Activated CD8-positive, alpha-beta memory T cell treated with anti-CD3 and anti-CD28 coated beads for 4 hours (primary cell): ENCODE data around the gene GALNT7.
"Not testable (repeated sequence)": the region's sequence is repeated elsewhere in the genome, so short reads cannot be mapped to it uniquely, and the experiment has no call there.

ENCODE experiments used
- DNase-seq, 2 donors: peaks; one replicate each; pipeline ENCODE4 v3.0.0-alpha.2; 2020; ENCODE audit warnings: low read depth in 2 of 2

The GALNT7 gene

DNA sequence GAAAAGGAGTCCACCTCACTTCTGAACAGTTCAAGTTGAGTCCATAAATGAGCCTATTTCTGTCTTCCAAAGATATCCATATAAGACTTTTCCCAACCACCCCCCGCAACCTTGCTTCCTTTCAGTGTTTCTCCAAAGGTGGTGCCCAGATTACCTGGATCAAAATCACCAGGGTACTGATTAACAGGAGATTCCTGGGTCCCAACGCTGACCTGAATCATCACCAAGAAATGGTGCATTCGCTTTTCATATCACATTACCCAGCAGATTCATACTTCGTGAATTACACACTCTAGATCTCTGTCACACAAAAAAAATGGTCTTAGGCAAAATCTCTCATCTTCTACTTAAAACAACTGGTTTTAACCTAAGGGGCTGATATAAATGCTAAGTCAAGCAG, 2.1 kb upstream of the GALNT7 start:
- DNase-seq: no peak

GRCh38 chr4:173167758-173168395, 734 bp upstream of the GALNT7 start:
- no peak for DNase-seq

GRCh38 chr4:173169178-173169427, 492 bp downstream of the GALNT7 start:
- no peak for DNase-seq

DNA sequence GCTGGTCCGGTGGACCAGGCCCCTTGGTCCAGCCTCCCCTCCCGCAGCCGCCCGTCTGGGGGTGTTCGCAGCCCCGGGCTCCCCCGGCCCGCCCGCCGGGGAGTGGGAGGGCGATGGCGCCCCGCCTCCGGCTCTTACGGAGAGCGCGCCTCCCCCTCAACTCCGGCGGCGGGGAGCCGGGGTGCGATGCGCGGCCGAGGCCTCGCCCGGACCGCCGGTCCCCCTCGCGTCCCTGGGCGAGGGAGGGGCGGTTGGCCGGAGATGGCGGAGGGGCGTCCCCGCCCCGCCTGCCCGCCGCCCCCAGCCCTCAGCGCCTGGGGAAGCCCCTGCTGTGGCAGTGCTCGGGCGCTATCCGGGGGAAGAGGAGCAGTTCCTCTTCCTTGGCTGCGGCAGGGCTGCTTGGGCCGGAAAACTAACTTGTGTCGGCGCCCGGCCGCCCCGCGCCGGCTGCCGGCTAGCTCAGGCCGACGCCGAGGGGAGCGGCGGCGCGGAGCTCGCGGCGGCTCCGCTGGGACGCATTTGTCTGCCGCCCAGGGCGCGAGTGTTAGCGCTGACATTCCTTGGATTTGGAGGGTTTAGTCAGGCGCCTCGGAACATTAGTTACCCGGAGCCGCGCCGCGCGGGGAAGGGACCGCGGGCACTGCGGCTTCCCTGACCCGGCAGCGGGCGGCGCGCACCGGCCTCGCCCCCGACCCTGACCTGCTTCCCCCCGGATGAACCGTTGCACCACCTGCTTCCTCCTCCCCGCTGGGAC, 994 bp downstream of the GALNT7 start:
- DNase-seq: peak; percentile 23 to 32

GRCh38 chr4:173170182-173170778, 1.7 kb downstream of the GALNT7 start:
- DNase-seq: no peak

GRCh38 chr4:173171098-173171497, 2.5 kb downstream of the GALNT7 start:
- DNase-seq: no peak

GRCh38 chr4:173171987-173172386, 3.4 kb downstream of the GALNT7 start:
- DNase-seq: no peak

DNA sequence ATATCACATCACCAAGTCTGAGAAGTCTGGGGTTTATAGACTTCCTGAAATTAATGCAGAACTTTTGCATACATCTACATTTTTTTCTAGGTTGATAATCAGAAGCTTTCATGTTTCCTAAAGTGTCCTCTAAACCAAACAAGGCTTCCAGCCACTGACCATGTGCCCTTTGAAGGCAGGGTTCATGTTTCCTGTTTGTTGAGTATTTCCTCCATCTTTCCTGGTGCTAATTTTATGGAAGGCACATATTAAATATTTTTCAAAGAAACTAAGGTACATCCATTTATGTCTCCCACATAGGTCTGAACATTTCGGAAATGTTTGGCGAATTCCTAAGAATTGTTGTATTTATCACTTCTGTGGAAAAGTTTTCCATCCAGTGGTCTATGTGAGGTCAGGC, 5.6 kb downstream of the GALNT7 start:
- DNase-seq: no peak

- no peak for DNase-seq
Measured at GRCh38 chr4:173174594-173175012, 6.0 kb downstream of the GALNT7 start.

DNA sequence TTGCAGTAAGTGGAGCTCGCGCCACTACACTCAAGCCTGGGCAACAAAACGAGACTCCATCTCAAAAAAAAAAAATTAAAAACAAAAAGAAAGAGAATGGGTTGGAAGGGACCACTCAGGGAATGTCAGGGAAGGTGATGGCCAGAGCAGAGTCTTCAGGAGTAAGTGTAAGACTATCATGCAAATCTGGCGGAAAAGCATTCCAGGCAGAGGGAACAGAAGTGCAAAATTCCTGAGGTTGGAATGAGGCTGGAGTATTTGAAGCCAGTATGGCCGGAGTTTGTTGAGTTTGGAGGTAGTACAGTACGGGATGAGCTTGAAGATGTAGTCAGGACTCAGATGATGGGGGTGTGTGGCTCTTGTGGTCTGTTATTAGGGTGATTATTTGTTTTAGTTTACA, 7.4 kb downstream of the GALNT7 start:
- no peak for DNase-seq

DNA sequence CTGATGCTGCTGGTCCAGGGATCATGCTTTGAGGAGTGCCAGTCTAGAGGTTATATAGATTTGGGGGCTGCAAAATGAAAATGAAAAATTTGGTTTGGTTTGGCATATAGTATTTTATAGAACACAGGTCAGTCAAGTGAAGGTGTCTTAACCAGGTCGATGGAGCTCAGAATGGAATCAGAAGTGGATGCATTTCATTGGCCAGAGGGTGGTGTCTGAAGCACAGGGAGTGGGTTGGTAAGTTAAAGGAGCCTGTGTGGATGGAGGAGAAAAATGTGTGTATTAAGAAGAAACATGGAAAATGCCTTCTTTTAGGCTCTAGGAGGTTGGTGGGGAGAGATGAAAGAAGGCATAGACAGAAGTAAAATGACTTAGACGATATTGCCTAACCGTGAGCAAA, 8.6 kb downstream of the GALNT7 start:
- DNase-seq: no peak

DNA sequence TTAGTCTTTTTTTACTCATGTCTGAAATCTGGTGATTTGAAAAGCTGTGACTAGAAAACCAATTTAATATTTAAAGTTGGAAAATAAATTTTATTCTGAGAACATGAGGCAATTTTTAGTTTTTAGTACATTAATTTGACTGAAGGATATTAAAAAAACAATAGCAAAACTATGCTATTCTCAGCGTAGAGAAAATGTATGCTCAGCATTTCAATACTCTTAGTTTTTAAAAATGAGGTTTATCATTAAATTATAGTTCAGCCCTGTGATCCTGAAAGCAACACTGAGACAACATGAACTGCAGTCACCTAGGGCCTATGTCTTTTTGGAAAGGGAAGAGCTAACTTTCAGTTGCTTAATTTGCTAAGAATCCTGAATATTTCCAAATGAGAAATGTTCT, 9.5 kb downstream of the GALNT7 start:
- DNase-seq: no peak

DNA sequence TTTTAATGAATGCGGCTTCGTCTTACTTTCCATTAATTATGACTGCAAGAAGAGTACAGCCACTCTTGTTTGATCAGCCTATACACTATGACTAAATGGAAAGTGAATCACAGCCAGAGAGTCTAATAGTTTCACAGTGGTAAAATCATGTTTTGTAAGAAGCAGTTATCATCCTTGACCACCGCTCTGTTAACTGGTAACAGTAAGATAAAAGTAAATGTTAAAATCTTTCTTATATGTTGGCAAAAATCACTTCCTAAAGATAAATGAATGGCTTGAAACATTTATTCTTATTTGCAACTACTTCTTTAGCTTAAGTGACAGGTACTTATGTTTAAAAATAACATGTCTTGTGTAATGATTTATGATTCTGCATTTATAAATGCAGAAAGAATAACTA, 13.2 kb downstream of the GALNT7 start:
- DNase-seq: no peak

DNA sequence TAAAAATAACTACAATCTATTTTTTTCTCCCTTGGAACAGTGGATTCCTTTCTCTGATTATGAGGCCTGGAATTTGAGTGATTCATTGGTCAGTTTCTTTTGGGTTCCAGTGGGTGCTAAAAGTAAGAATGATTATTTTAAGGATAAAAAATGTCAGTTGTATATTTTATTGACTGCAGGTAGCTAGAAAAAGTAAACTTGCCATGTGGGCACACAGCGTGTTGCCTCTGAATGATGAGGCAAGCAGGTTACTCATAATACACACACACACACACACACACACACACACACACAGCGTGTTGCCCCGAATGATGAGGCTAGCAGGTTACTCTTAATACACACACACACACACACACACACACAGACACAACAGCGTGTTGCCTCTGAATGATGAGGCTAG, 13.8 kb downstream of the GALNT7 start:
- no peak for DNase-seq

DNA sequence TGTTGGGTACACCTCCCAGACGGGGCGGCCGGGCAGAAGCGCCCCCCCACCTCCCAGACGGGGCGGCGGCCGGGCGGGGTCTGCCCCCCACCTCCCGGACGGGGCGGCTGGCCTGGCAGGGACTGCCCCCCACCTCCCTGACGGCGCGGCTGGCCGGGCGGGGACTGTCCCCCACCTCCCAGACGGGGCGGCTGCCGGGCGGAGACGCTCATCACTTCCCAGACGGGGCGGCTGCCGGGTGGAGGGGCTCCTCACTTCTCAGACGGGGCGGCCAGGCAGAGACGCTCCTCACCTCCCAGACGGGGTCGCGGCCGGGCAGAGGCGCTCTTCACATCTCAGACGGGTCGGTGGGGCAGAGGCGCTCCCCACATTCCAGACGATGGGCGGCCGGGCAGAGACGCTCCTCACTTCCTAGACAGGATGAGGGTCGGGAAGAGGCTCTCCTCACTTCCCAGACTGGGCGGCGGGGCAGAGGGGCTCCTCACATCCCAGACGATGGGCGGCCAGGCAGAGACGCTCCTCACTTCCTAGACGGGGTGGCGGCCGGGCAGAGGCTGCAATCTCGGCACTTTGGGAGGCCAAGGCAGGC, 15.1 kb downstream of the GALNT7 start:
- DNase-seq: not testable (repeated sequence)

- DNase-seq: no peak
Measured at GRCh38 chr4:173185847-173186510, 17.4 kb downstream of the GALNT7 start.

DNA sequence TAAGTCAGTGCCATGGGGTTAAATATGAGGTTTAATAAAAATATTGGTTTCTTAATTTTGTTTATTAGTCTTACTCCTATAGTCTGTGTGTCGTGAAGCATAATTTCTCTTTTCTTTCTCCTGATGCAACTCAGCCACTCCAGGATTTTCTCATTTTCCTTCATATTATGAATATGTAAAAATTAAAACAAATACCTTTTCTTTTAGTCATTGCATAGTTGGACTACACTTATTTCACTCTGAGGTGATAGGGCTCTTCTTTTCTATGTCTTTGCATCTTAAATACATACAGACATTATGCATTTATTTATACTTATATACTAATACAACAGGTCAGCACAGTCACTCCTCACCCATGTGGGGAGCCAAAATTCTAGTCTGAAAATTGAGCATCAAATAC, 19.1 kb downstream of the GALNT7 start:
- DNase-seq: no peak

DNA sequence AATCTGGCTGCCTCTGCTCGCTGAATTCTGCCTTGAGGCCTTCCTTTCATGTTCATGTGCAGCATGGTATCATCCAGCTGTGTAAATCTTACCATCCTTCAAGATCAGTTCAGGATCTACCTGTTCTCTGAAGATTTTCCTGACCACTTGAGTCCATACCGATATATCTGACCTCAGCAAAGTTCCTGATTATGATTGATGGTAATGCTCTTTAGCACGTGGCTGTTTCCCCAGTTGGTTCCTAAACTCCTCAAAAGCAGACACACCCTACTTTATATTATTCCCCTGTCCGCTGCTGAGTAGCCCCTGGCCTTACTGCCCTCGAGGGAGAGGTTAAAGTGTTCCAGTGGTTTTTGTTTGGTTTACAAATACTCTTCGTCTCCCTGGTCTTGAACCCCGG, 20.0 kb downstream of the GALNT7 start:
- no peak for DNase-seq

- no peak for DNase-seq
Measured at GRCh38 chr4:173189117-173189693, 20.6 kb downstream of the GALNT7 start.

- no peak for DNase-seq
Measured at GRCh38 chr4:173191623-173192041, 23.0 kb downstream of the GALNT7 start.

GRCh38 chr4:173192375-173193162, 24.0 kb downstream of the GALNT7 start:
- no peak for DNase-seq
